Neutrophil (primary cell): ENCODE results near the gene TSHZ3.

Source experiments
- H3K27ac ChIP-seq: fragments of 200-600 bp; sonication (generic); 2 replicates; pipeline ENCODE4 v1.5.1; 2016; ENCODE audit warnings: mild to moderate bottlenecking, moderate library complexity
- H3K27me3 ChIP-seq: fragments of 200-600 bp; sonication (generic); 2 replicates; pipeline ENCODE4 v1.6.0; 2016; ENCODE audit warnings: mild to moderate bottlenecking
- H3K36me3 ChIP-seq: fragments of 200-600 bp; sonication (generic); 2 replicates; pipeline ENCODE4 v1.5.1; 2017
- H3K4me1 ChIP-seq, 2 experiments: fragments of 200-600 bp in 1 of 2; sonication (generic) in 1 of 2; 1 replicate in 1 of 2; 2 replicates in 1 of 2; pipeline versions ENCODE4 v1.5.1 to v1.6.1; 2013 to 2016; ENCODE audit warnings: low read depth in 1 of 2, low read length in 1 of 2, mild to moderate bottlenecking in 1 of 2, moderate library complexity in 1 of 2; ENCODE audit not compliant: control insufficient read depth in 1 of 2, insufficient read depth in 1 of 2
- H3K4me3 ChIP-seq, 2 experiments: fragments of 200-600 bp in 1 of 2; sonication (generic) in 1 of 2; 1 replicate in 1 of 2; 2 replicates in 1 of 2; pipeline ENCODE4 v1.5.1; 2013 to 2016; ENCODE audit warnings: low read depth in 1 of 2, low read length in 1 of 2, mild to moderate bottlenecking in 1 of 2, moderate library complexity in 1 of 2
- H3K9me3 ChIP-seq: fragments of 200-600 bp; sonication (generic); 2 replicates; pipeline ENCODE4 v1.5.1; 2016
- CTCF ChIP-seq: fragments of 200-600 bp; sonication (generic); IDR thresholded peaks from 2 replicates; pipeline ENCODE4 v1.5.1; 2016; ENCODE audit warnings: antibody characterized with exemption

The TSHZ3 gene

GRCh38 chr19:31285744-31286143 is 63.5 kb downstream of the TSHZ3 start:
- no peaks in the 10 kb centered on the region for H3K4me1 ChIP-seq
- TF ChIP-seq CTCF: no peak
- H3K4me3 ChIP-seq: no peak overlapping the region
- H3K9me3 ChIP-seq: no peaks in the 10 kb centered on the region
- H3K36me3 ChIP-seq: no peaks in the 10 kb centered on the region
- H3K27ac ChIP-seq: peak overlapping the region; percentile 35
- no peaks in the 10 kb centered on the region for H3K27me3 ChIP-seq

GRCh38 chr19:31284621-31285020 is 64.6 kb downstream of the TSHZ3 start:
- H3K4me3 ChIP-seq: no peak overlapping the region
- no peak overlapping the region for H3K27ac ChIP-seq
- no peaks in the 10 kb centered on the region for H3K9me3 ChIP-seq
- H3K27me3 ChIP-seq: no peaks in the 10 kb centered on the region
- no peaks in the 10 kb centered on the region for H3K4me1 ChIP-seq
- H3K36me3 ChIP-seq: no peaks in the 10 kb centered on the region
- TF ChIP-seq CTCF: no peak

GRCh38 chr19:31283701-31284100 is 65.5 kb downstream of the TSHZ3 start:
- peaks cover 7% of the 10 kb centered on the region for H3K36me3 ChIP-seq
- H3K4me3 ChIP-seq: no peak overlapping the region
- no peak overlapping the region for H3K27ac ChIP-seq

GRCh38 chr19:31282346-31282745 is 66.9 kb downstream of the TSHZ3 start:
- H3K9me3 ChIP-seq: no peaks in the 10 kb centered on the region
- H3K27ac ChIP-seq: no peak overlapping the region
- no peak overlapping the region for H3K4me3 ChIP-seq
- no peaks in the 10 kb centered on the region for H3K27me3 ChIP-seq
- no peaks in the 10 kb centered on the region for H3K4me1 ChIP-seq
- no peak for TF ChIP-seq CTCF
- peaks cover 21% of the 10 kb centered on the region for H3K36me3 ChIP-seq

More at GRCh38 chr19:31283701-31284100, 65.5 kb downstream of the TSHZ3 start:
- TF ChIP-seq CTCF: no peak
- no peaks in the 10 kb centered on the region for H3K9me3 ChIP-seq
- H3K27me3 ChIP-seq: no peaks in the 10 kb centered on the region
- H3K4me1 ChIP-seq: no peaks in the 10 kb centered on the region

DNA sequence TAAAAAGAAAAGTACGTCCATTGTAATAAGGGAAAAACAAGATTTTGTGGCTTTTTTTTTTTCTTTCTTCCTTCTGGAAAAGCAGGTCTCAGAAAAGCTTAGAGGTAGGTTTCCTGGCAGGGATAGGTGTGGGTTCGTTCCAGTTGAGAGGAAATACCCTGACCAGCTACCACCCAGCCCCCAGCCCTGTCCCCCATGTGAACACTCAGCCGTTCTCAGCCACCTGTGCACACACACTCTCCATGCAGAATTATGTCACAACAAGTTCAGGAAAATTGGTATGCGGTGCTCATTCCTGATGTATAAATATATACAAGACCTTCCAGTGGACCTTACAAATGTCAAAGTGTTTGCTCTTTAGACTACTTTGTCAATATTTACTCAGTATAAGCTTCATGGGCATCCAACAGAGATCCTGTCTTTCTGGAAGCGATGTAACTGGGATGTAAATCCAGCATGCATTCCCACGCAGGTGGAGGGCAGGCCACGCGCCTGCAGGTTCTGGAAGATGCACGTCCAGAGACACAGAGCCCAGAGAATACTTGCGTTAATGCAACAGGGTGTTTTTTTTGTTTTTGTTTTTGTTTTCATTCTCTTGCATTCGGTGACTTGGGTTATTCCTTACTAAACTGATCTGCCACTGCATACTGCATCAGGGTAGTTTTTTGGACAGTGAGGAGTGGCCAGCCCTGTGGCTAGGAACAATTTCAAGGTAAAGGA is 68.8 kb downstream of the TSHZ3 start:
- no peaks in the 10 kb centered on the region for H3K4me1 ChIP-seq

More for the DNA sequence above, 68.8 kb downstream of the TSHZ3 start:
- no peaks in the 10 kb centered on the region for H3K9me3 ChIP-seq
- H3K36me3 ChIP-seq: peaks cover 35% of the 10 kb centered on the region
- H3K27me3 ChIP-seq: no peaks in the 10 kb centered on the region
- no peak for TF ChIP-seq CTCF
- no peak overlapping the region for H3K4me3 ChIP-seq
- H3K27ac ChIP-seq: peak overlapping the region; percentile 10
